Loucy (cell line): ENCODE data around the gene TNNI3.

Source experiments
- H2AFZ ChIP-seq: fragments of 200-600 bp; sonication (generic); 2 replicates; pipeline ENCODE4 v1.6.0; 2016; ENCODE audit warnings: antibody characterized with exemption, mild to moderate bottlenecking, low read length, moderate library complexity
- H3F3A ChIP-seq: fragments of 200-600 bp; 2 replicates; pipeline ENCODE4 v1.6.0; 2016; ENCODE audit warnings: antibody characterized with exemption, low read depth, mild to moderate bottlenecking
- H3K27me3 ChIP-seq: fragments of 200-600 bp; sonication (generic); 2 replicates; pipeline ENCODE4 v1.6.1; 2014; ENCODE audit warnings: low read length, mild to moderate bottlenecking; ENCODE audit not compliant: insufficient read depth, poor library complexity, severe bottlenecking
- H3K36me3 ChIP-seq: fragments of 200-600 bp; sonication (generic); 2 replicates; pipeline ENCODE4 v1.6.1; 2016; ENCODE audit warnings: low read length; ENCODE audit not compliant: insufficient read depth
- H3K4me1 ChIP-seq: fragments of 200-600 bp; sonication (generic); 2 replicates; pipeline ENCODE4 v1.5.1; 2014; ENCODE audit warnings: low read length, mild to moderate bottlenecking; ENCODE audit not compliant: insufficient read depth, poor library complexity, severe bottlenecking
- H3K4me2 ChIP-seq: fragments of 200-600 bp; sonication (generic); 2 replicates; pipeline ENCODE4 v1.6.0; 2014; ENCODE audit warnings: antibody characterized with exemption, low read length, low read depth, mild to moderate bottlenecking; ENCODE audit not compliant: poor library complexity, severe bottlenecking
- H3K4me3 ChIP-seq: fragments of 200-600 bp; sonication (generic); 2 replicates; pipeline ENCODE4 v1.5.1; 2014; ENCODE audit warnings: low read length, mild to moderate bottlenecking, mixed read lengths; ENCODE audit not compliant: poor library complexity, severe bottlenecking
- H3K79me2 ChIP-seq: fragments of 200-600 bp; sonication (generic); 2 replicates; pipeline ENCODE4 v1.6.1; 2014; ENCODE audit warnings: low read length; ENCODE audit not compliant: insufficient read depth
- H3K9ac ChIP-seq: fragments of 200-600 bp; sonication (generic); 2 replicates; pipeline ENCODE4 v1.6.0; 2014; ENCODE audit warnings: mild to moderate bottlenecking, low read depth, low read length, moderate library complexity; ENCODE audit not compliant: poor library complexity, severe bottlenecking
- H3K9me2 ChIP-seq: fragments of 200-600 bp; sonication (generic); replicated peaks from 2 replicates; pipeline ENCODE4 v1.6.1; 2016; ENCODE audit warnings: low read depth, low read length, mixed read lengths
- H3K9me3 ChIP-seq: fragments of 200-600 bp; sonication (generic); 2 replicates; pipeline ENCODE4 v1.6.1; 2014; ENCODE audit warnings: mild to moderate bottlenecking, antibody characterized with exemption, low read length, low read depth; ENCODE audit not compliant: insufficient read depth
- H4K20me1 ChIP-seq: fragments of 200-600 bp; sonication (generic); 2 replicates; pipeline ENCODE4 v1.6.0; 2014; ENCODE audit warnings: antibody characterized with exemption, low read length, mild to moderate bottlenecking; ENCODE audit not compliant: insufficient read depth, poor library complexity, severe bottlenecking
- EZH2phosphoT487 ChIP-seq: fragments of 200-600 bp; IDR thresholded peaks from 2 replicates; pipeline ENCODE4 v1.6.1; 2018; ENCODE audit warnings: antibody characterized with exemption, mild to moderate bottlenecking, moderate library complexity, borderline replicate concordance
- TF ChIP-seq, protein P1 (sequence below): fragments of 200-600 bp; sonication (generic); conservative IDR thresholded peaks from 2 replicates; pipeline ENCODE4 v1.5.1; 2014; ENCODE audit warnings: mild to moderate bottlenecking, antibody characterized with exemption, low read length

Gene TNNI3

DNA sequence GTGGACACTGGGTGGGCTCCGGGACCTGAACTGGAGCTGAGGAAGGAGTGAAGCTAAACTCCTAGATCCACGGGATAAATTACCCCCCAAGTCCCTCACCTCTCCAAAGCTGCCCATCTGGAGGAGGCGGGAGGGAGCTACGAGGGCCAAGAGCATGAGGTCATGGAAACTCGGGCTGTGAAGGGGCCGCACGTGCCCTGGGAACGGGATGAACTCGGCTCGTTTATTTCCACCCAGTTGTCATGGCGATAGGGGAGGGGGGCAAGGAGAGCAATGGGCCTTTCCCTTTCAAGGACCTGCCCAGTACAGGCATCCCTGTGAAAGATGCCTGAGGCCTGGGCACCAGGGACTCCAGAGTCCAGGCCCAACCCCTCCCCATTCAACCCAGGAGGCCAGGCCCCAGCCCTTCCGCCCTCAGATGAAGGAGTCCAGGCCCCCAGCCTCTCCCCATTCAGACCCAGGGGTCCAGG lies 43.9 kb downstream of the TNNI3 start:
- Histone ChIP-seq H3K79me2 (peaks cover 55% of the 10 kb centered on the region), H4K20me1 (peaks cover 50% of the 10 kb centered on the region), H3K9me2 (no peaks in the 10 kb centered on the region), H3F3A (no peaks in the 10 kb centered on the region), H3K36me3 (peaks cover 12% of the 10 kb centered on the region; the same call in 1 of the 2 replicates), H3K4me1 (peaks cover 33% of the 10 kb centered on the region), H3K9ac (no peak overlapping the region), H2AFZ (no peak overlapping the region), H3K4me2 (peak overlapping the region; percentile 82), H3K9me3 (no peaks in the 10 kb centered on the region), H3K4me3 (no peak overlapping the region), H3K27me3 (no peaks in the 10 kb centered on the region)
- no peak for TF ChIP-seq EZH2phosphoT487
- TF ChIP-seq, protein P1, sequence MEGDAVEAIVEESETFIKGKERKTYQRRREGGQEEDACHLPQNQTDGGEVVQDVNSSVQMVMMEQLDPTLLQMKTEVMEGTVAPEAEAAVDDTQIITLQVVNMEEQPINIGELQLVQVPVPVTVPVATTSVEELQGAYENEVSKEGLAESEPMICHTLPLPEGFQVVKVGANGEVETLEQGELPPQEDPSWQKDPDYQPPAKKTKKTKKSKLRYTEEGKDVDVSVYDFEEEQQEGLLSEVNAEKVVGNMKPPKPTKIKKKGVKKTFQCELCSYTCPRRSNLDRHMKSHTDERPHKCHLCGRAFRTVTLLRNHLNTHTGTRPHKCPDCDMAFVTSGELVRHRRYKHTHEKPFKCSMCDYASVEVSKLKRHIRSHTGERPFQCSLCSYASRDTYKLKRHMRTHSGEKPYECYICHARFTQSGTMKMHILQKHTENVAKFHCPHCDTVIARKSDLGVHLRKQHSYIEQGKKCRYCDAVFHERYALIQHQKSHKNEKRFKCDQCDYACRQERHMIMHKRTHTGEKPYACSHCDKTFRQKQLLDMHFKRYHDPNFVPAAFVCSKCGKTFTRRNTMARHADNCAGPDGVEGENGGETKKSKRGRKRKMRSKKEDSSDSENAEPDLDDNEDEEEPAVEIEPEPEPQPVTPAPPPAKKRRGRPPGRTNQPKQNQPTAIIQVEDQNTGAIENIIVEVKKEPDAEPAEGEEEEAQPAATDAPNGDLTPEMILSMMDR: no peak

GRCh38 chr19:55112777-55113569 lies 44.6 kb downstream of the TNNI3 start:
- Histone ChIP-seq H3K9ac (no peak overlapping the region), H3K79me2 (peaks cover 55% of the 10 kb centered on the region), H3K9me2 (no peaks in the 10 kb centered on the region), H3K36me3 (peaks cover 12% of the 10 kb centered on the region; the same call in 1 of the 2 replicates), H3K27me3 (no peaks in the 10 kb centered on the region), H3F3A (no peaks in the 10 kb centered on the region), H3K9me3 (no peaks in the 10 kb centered on the region), H3K4me1 (peaks cover 27% of the 10 kb centered on the region), H2AFZ (no peak overlapping the region), H3K4me3 (no peak overlapping the region), H4K20me1 (peaks cover 50% of the 10 kb centered on the region), H3K4me2 (peak overlapping the region; percentile 82)
- TF ChIP-seq EZH2phosphoT487: no peak
- TF ChIP-seq, protein P1: peak; percentile 20

DNA sequence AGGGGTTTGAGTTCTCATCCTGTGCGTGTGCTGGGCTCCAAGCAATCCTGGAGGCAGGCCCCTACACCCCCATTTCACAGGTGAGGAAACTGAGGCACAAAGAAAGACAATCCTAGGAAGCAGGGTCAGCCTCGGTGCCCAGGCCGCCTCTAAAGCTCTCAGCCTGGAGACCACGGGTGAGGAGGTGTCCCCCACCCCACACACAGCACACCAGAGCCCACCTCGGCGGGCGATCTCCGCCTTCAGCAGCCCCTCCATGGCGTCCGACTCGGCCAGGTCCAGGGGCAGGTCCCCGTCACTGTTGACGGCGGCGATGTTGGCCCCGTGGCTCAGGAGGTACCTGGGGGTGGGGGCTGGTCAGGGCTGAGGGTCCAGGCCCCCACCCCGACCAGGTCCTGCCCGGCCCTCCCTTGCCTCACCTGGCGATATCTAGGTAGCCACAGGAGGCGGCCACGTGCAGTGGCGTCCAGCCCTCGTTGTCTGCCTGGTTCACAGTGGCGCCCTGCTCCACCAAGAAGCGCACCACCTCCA lies 45.2 kb downstream of the TNNI3 start:
- H4K20me1 ChIP-seq: peaks cover 50% of the 10 kb centered on the region

More for the DNA sequence above, 45.2 kb downstream of the TNNI3 start:
- Histone ChIP-seq H3K27me3 (no peaks in the 10 kb centered on the region), H2AFZ (no peak overlapping the region), H3K9me2 (no peaks in the 10 kb centered on the region), H3K4me2 (peak overlapping the region; percentile 82), H3K79me2 (peaks cover 55% of the 10 kb centered on the region), H3F3A (no peaks in the 10 kb centered on the region), H3K4me3 (no peak overlapping the region), H3K36me3 (peaks cover 12% of the 10 kb centered on the region; the same call in 1 of the 2 replicates), H3K9me3 (no peaks in the 10 kb centered on the region), H3K4me1 (peaks cover 27% of the 10 kb centered on the region), H3K9ac (no peak overlapping the region)
- no peak for TF ChIP-seq EZH2phosphoT487
- TF ChIP-seq, protein P1: no peak
